Endothelial cell of umbilical vein (primary cell): ENCODE measurements around the gene UCP3. TPM values are rescaled to one million over a fixed set of nuclear protein-coding genes. Genes with fewer than 3 reads are reported as not detected.

Experiments
- BruUV-seq: library from RNA; stranded (reverse); fragments of 400-500 nt; replicated peaks from 2 replicates; lab custom pipeline; 2021; lab: Mats Ljungman, UMichigan
- CTCF ChIA-PET: fragments of 300-600, 350-600 bp; sonication (Branson Sonifier 250); formaldehyde crosslinking; loops from one replicate; lab custom pipeline; 2021; ENCODE audit warnings: antibody characterized with exemption, inconsistent platforms; lab: Charles Lee
- POLR2A ChIA-PET: fragments of 300-600, 350-600 bp; sonication (Branson Sonifier 250); formaldehyde crosslinking; loops from one replicate; lab custom pipeline; 2021; ENCODE audit warnings: antibody characterized with exemption, inconsistent platforms; lab: Charles Lee
- DNase-seq: peaks from one replicate; pipeline ENCODE4 v3.0.0-alpha.2; 2011; ENCODE audit warnings: low read depth, low spot score
- FAIRE-seq: peaks from 2 replicates; lab custom pipeline; 2011; peaks lifted over from hg19 to GRCh38; lab: Jason Lieb, UNC
- H2AFZ ChIP-seq: 2 replicates; pipeline ENCODE4 v1.6.0; 2012; ENCODE audit warnings: low read depth, low read length, control low read depth, inconsistent platforms
- H3K27ac ChIP-seq: 2 replicates; pipeline ENCODE4 v1.5.1; 2011; ENCODE audit warnings: low read depth, mild to moderate bottlenecking, control low read depth, low read length, moderate library complexity; ENCODE audit not compliant: insufficient read depth
- H3K27me3 ChIP-seq, 2 experiments: 2 replicates each; pipeline versions ENCODE4 v1.6.0 to v1.6.1; 2011; ENCODE audit warnings: low read length in 2 of 2, mixed read lengths in 1 of 2; ENCODE audit not compliant: control insufficient read depth in 2 of 2, insufficient read depth in 2 of 2
- H3K36me3 ChIP-seq, 2 experiments: 2 replicates in 1 of 2; 3 replicates in 1 of 2; pipeline ENCODE4 v1.5.1; 2011; ENCODE audit warnings: low read length in 2 of 2, mild to moderate bottlenecking in 1 of 2, moderate library complexity in 1 of 2; ENCODE audit not compliant: control insufficient read depth in 2 of 2, insufficient read depth in 2 of 2; ENCODE audit errors: extremely low read depth in 1 of 2
- H3K4me1 ChIP-seq: 3 replicates; pipeline ENCODE4 v1.5.1; 2011; ENCODE audit warnings: mild to moderate bottlenecking, low read length; ENCODE audit not compliant: control insufficient read depth, insufficient read depth; ENCODE audit errors: extremely low read depth
- H3K4me2 ChIP-seq: 2 replicates; pipeline ENCODE4 v1.6.1; 2011; ENCODE audit warnings: low read length, control low read depth, mixed read lengths; ENCODE audit not compliant: insufficient read depth
- H3K4me3 ChIP-seq, 3 experiments: fragments of 200-600 bp in 1 of 3; sonication (generic), shearing (Covaris generic) in 1 of 3; replicated peaks in 1 of 3; 2 replicates each; pipeline ENCODE4 v1.5.1; 2011 to 2016; ENCODE audit warnings: control low read depth in 3 of 3, low read length in 3 of 3, mild to moderate bottlenecking in 2 of 3, inconsistent platforms in 1 of 3, low read depth in 1 of 3, moderate library complexity in 1 of 3; ENCODE audit not compliant: insufficient read depth in 1 of 3
- H3K79me2 ChIP-seq: 2 replicates; pipeline ENCODE4 v1.6.0; 2012; ENCODE audit warnings: low read length, inconsistent platforms; ENCODE audit not compliant: control insufficient read depth, insufficient read depth
- H3K9ac ChIP-seq: replicated peaks from 2 replicates; pipeline ENCODE3; 2011; ENCODE audit warnings: low read length, control low read depth; ENCODE audit not compliant: insufficient read depth; ENCODE audit errors: extremely low read depth
- H3K9me1 ChIP-seq: replicated peaks from 3 replicates; pipeline ENCODE4 v1.6.0; 2011; ENCODE audit warnings: mild to moderate bottlenecking, low read length; ENCODE audit not compliant: control insufficient read depth, insufficient read depth; ENCODE audit errors: extremely low read depth
- H3K9me3 ChIP-seq: replicated peaks from 2 replicates; pipeline ENCODE4 v1.5.1; 2012; ENCODE audit warnings: low read length, inconsistent platforms; ENCODE audit not compliant: control insufficient read depth, insufficient read depth
- H4K20me1 ChIP-seq: replicated peaks from 2 replicates; pipeline ENCODE3; 2011; ENCODE audit warnings: mild to moderate bottlenecking, low read length; ENCODE audit not compliant: control insufficient read depth, insufficient read depth; ENCODE audit errors: extremely low read depth
- CTCF ChIP-seq, 2 donors: IDR thresholded peaks; 1 replicate in 1 of 2; 2 replicates in 1 of 2; pipeline ENCODE4 v1.5.1; 2011; ENCODE audit warnings: low read length in 2 of 2, mild to moderate bottlenecking in 2 of 2, moderate library complexity in 2 of 2, control low read depth in 1 of 2, inconsistent platforms in 1 of 2, low read depth in 1 of 2; ENCODE audit not compliant: insufficient read depth in 1 of 2; ENCODE audit errors: extremely low read depth in 1 of 2
- EZH2 ChIP-seq: IDR thresholded peaks from 2 replicates; pipeline ENCODE4 v1.6.1; 2012; ENCODE audit warnings: borderline replicate concordance, low read depth, mild to moderate bottlenecking, moderate library complexity, low read length, inconsistent platforms; ENCODE audit not compliant: severe bottlenecking
- FOS ChIP-seq: IDR thresholded peaks from 2 replicates; pipeline ENCODE4 v1.6.1; 2011; ENCODE audit warnings: mild to moderate bottlenecking, low read length, moderate library complexity, borderline replicate concordance; ENCODE audit not compliant: insufficient read depth
- GATA2 ChIP-seq: IDR thresholded peaks from 2 replicates; pipeline ENCODE4 v1.7.0; 2011; ENCODE audit warnings: low read depth, mild to moderate bottlenecking, moderate library complexity, mixed read lengths, low read length; ENCODE audit not compliant: insufficient read length, insufficient read depth
- JUN ChIP-seq: IDR thresholded peaks from 2 replicates; pipeline ENCODE4 v1.6.1; 2011; ENCODE audit warnings: borderline replicate concordance, low read depth; ENCODE audit not compliant: insufficient read length, insufficient read depth
- MAX ChIP-seq: IDR thresholded peaks from 2 replicates; pipeline ENCODE4 v1.6.1; 2011; ENCODE audit not compliant: insufficient read depth, insufficient read length
- MYC ChIP-seq: IDR thresholded peaks from one replicate; pipeline ENCODE4 v1.6.1; 2011; ENCODE audit warnings: mild to moderate bottlenecking, low read depth, low read length
- POLR2A ChIP-seq: IDR thresholded peaks from 2 replicates; pipeline ENCODE4 v1.6.1; 2012; ENCODE audit warnings: low read depth, mild to moderate bottlenecking, control low read depth, low read length
- POLR2AphosphoS5 ChIP-seq: IDR thresholded peaks from 2 replicates; pipeline ENCODE4 v1.6.1; 2012; ENCODE audit warnings: low read depth, mild to moderate bottlenecking, control low read depth, low read length, moderate library complexity; ENCODE audit not compliant: insufficient read depth
- dilution Hi-C: fragments of 300-500 bp; cut with MboI; formaldehyde crosslinking; loops from one replicate; pipeline ENCODE4 v1.15.0; 2019; ENCODE audit warnings: low sequenced_read_pairs; ENCODE audit not compliant: extremely low pct_ligation_motif_present
- intact Hi-C: fragments of 100-400 bp; cut with micrococcal nuclease; formaldehyde crosslinking; loops from one replicate; pipeline ENCODE4 v1.10.0; 2022
- polyA plus RNA-seq, 4 experiments: library from polyadenylated mRNA; depleted of rRNA in 3 of 4; stranded (reverse) in 3 of 4; unstranded in 1 of 4; fragments of >200 nt; gene quantifications; 2 replicates each; pipeline versions ENCODE4 v1.2.1 to v1.2.3, GENCODE V29; 2011 to 2012; ENCODE audit warnings: missing spikeins in 1 of 4
- total RNA-seq: library from RNA; stranded (reverse); gene quantifications from 2 replicates; pipeline ENCODE4 v1.2.3, GENCODE V29; 2021

The UCP3 gene
- total and polyA plus RNA-seq, 2 donors (not counting 3 experiments of a cell fraction or from before 2014, with no cell fraction given), result 1.1 to 1.4 TPM

GRCh38 chr11:73996161-73996747 lies 12.6 kb downstream of the UCP3 start:
- peaks cover 0 to 3% of the 10 kb centered on the region in 2 experiments for H3K27me3 ChIP-seq
- dilution Hi-C loops, result no loop called here
- H2AFZ ChIP-seq, result no peak overlapping the region
- no peak overlapping the region for H3K9ac ChIP-seq
- no peaks in the 10 kb centered on the region for H3K9me1 ChIP-seq
- TF ChIP-seq POLR2AphosphoS5 (no peak), JUN (no peak), EZH2 (no peak), MAX (no peak), GATA2 (no peak), MYC (no peak), FOS (no peak), POLR2A (no peak), CTCF (IDR thresholded peaks at IDR 0.05; ENCODE audit: extremely low read depth in 1 of 2, insufficient read depth in 1 of 2, low read depth in 1 of 2, low read length in 2 of 2) (no peak)
- H3K4me1 ChIP-seq, result no peaks in the 10 kb centered on the region
- ChIA-PET CTCF (no interaction called here), POLR2A (no interaction called here)
- no peaks in the 10 kb centered on the region for H3K36me3 ChIP-seq
- no TSS peak for BruUV-seq
- H3K4me2 ChIP-seq, result no peak overlapping the region
- H3K27ac ChIP-seq, result no peak overlapping the region
- H4K20me1 ChIP-seq, result no peaks in the 10 kb centered on the region
- DNase-seq (no peak), FAIRE-seq (no peak)
- no peak overlapping the region for H3K4me3 ChIP-seq
- intact Hi-C loops, result no loop called here
- H3K9me3 ChIP-seq, result no peaks in the 10 kb centered on the region
- no peaks in the 10 kb centered on the region for H3K79me2 ChIP-seq
